Left forelimb (tissue), 1 donor: ENCODE data around the gene PRSS16.
"Not testable (repeated sequence)": the region's sequence is repeated elsewhere in the genome, so short reads cannot be mapped to it uniquely, and the experiment has no call there.

Experiments used
- DNase-seq: peaks from one replicate; pipeline ENCODE4 v3.0.0-alpha.2; 2018; ENCODE audit warnings: low spot score

The PRSS16 gene, protein sequence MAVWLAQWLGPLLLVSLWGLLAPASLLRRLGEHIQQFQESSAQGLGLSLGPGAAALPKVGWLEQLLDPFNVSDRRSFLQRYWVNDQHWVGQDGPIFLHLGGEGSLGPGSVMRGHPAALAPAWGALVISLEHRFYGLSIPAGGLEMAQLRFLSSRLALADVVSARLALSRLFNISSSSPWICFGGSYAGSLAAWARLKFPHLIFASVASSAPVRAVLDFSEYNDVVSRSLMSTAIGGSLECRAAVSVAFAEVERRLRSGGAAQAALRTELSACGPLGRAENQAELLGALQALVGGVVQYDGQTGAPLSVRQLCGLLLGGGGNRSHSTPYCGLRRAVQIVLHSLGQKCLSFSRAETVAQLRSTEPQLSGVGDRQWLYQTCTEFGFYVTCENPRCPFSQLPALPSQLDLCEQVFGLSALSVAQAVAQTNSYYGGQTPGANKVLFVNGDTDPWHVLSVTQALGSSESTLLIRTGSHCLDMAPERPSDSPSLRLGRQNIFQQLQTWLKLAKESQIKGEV

DNA sequence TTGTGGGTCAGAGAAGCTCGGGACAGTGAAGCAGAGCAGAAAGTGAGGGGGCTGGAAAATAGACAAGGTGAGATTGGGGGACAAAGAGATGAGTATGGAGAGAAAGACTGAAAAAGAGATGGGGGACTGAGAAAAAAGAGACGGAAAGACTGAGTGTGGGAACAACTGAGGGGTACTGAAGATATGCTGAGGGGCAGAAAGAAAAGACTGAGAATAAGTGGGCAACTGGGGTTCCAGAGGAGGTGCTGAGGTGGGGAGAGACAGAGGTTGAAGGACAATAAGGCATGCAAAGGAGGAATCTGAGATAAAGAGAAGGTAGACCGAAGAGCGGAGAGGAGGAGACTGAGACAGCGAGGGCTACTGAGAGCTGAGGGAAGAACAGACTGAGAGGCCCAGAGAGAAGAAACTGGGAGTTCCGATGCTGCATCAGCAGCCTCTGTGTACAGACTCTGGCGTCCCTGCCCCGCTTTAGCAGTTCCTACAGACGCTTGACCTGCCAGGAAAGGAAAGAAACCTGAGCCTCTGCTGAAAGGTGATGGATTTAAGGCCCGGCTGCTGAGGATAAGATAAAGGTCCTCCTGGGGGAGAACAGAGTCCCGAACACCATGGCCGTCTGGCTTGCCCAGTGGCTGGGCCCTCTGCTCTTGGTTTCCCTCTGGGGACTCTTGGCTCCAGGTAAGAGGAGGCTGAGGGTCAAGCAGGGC, at the start of gene PRSS16:
Gene PRSS16 (plus strand): TSS at position 569 of the 704 bp plus-strand sequence. CDS start 37 bp downstream, at position 606.
- no peak for DNase-seq

DNA sequence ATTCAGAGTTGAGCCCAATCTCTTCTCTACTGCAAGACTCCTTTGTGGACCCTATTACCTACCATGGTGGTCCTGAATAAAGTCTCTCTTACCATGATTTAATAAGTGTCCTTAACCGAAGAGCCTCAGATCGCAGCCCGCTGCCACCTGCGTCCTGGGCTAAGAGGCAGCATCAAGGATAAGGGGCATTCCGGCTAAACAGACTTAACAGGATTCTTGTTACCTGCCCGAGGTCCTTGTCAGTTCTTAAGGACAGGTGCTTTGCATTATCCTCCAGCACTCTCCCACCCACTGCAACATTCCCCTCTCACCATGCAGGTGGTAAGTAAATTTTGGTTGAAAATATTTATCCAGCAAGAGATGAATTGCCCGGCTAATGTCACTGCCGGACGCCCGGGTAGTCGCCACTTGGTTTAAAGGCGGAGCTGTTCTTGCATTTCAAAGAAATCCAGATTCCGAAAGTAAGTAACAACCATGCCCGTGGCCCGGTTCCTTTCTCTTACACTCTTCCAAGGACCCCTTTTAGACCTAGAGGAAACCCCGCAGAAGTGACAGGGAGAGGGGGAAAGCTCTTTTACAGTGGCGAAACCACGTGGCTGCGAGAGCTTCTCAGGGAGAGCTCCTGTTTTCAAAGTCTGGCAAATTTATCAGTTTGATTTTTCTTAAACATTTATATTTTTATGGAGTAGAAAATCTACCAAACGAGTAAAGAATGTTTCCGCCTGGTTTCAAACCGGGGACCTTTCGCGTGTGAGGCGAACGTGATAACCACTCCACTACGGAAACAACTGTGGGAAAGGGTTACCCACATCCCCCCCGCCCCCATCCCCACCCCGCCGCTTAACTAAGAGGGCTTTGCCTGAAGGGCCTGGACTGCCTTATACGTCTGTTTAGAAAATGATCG, 41.9 kb upstream of the PRSS16 start:
- no peak for DNase-seq

DNA sequence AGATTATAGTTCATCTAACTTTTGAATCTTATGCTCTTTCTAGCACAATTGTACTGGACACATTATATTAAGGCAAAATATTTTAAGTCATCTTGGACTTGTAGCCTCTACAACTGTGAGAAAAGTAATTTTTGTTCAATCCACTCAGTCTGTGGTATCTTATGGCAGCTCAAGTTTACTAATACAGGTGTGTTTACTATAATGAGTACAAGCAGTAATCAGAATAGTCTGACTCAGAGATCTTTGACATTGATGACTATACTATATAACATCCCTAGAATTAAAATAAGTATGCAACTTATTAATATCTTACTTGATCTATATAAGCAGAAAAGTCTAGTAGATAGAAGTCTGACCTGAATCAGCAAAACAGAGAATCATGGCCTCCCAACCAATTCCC, 40.7 kb upstream of the PRSS16 start:
- no peak for DNase-seq

DNA sequence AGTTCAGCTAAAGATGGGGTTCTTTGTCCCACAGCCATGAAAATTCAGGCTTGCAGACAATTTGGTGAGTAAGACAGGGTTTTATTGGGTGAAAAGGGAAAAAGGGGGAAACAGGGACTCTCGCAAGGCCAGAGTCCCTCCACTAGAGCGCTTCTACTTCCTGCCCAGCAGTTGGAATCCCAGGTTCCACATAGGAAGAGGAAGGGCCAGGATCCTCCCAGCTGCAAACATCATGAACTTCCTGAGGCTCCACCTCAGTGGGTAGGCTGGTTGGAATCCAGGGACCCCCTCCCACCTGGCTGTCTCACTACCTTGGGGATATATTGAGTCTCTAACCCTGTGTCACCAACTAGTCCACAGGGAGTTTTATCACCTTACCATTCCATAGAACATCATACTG, 39.5 kb upstream of the PRSS16 start:
- no peak for DNase-seq

DNA sequence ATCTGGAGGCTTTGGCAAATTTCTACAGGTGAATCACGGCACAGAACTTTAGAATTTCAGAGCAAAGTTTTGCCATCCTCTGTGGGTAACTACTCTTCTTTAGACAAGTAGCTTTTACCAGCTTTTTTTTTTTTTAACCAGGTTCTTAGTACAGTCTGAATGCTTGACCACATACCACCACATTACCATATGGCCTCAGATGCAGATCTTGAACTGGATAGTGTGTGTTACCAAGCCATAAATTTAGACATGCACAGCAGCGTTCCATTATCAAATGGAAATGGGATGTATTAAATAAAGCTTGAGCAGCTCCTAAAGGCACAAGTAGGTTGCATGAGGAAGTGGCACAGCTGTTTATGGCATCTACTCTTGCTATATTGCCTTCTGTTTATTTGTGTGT, 38.3 kb upstream of the PRSS16 start:
- no peak for DNase-seq

DNA sequence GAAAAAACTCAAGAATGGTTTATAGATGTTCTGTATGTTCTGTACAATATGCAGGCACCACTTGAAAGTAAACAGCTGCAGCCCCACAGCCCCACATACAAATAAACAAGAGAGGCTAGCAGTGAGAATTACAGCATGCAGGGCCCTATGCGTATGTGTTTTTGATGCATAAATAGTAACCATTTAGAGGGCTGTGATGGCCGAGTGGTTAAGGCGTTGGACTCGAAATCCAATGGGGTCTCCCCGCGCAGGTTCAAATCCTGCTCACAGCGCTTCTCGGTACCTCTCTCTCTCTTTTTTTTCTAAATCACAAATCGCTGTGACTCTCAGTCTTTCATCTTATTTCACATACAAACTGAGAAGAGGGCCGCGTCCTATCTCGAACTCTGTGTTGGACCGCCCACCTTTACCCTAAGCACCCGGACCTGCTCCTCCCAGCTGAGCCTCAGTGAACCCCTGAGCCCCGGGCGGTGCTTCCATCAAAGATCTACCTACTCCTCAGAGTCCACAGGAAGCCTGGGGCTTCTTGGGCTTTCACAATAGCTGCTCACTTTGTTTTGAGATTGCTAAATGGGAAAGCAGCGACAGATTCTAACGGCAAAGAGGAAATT, 37.7 kb upstream of the PRSS16 start:
- no peak for DNase-seq

DNA sequence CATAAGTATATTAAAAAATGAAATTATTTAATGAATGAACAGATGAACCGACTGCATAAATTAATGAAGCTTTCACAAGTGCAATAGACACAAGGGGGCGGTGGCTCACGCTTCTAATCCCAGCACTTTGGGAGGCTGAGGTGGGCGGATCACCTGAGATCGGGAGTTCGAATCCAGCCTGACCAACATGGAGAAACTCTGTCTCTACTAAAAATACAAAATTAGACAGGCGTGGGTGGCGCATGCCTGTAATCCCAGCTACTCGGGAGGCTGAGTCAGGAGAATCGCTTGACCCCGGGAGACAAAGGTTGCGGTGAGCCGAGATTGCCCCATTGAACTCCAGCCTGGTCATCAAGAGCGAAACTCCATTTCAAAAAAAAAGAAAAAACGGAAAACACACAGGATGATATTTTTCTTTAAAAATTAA, 34.4 kb upstream of the PRSS16 start:
- DNase-seq: not testable (repeated sequence)

DNA sequence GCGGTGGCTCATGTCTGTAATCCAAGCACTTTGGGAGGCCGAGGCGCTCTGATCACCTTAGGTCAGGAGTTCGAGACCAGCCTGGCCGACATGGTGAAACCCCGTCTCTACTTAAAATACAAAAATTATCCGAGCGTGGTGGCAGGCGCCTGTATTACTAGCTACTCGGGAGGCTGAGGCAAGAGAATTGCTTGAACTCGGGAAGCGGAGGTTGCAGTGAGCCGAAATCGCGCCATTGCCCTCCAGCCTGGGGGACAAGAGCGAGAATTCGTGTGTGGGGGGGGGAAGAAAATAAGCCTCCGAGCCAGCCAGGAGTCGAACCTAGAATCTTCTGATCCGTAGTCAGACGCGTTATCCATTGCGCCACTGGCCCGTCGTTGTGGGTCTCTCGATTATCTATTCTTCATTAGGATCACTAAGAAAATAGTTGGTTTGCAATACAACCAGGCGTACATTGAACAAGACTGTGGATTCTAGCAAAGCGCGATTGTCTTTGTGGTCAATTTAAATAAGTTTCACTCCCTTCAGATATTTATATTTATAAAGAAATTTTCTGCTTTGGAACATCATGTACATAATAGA, 33.9 kb upstream of the PRSS16 start:
- no peak for DNase-seq

DNA sequence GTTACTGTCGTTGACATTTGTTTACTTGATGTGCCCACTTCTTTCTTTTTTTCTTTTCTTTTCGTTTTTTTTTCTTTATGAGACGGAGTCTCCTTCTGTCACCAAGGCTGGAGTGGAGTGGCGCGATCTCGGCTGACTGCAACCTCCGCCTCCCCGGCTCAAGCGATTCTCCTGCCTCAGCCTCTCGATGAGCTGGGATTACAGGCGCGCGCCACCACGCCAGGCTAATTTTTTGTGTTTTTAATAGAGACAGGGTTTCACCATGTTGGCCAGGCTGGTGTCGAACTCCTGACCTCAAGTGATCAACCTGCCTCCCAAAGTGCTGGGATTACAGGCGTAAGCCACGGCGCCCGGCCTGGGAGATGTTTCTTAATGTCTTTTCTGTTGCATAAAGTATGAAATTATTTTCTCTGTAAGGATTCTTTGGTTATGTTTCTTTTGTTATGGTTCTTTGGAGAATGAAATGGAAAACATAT, 33.3 kb upstream of the PRSS16 start:
- no peak for DNase-seq

DNA sequence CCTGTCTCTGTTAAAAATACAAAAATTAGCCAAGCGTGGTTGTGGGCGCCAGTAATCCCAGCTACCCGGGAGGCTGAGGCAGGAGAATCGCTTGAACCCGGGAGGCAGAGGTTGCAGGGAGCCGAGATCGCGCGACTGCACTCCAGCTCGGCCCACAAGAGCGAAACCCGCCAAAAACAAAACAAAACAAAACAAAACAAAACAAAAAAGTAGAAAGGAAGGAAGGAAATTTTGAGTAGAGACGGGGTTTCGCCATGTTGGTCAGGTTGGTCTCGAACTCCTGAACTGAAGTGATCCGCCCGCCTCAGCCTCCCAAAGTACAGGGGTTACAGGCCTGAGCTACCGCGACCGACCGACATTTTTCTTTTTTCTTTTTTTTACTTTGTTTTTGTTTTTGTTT, 30.6 kb upstream of the PRSS16 start:
- DNase-seq: no peak

DNA sequence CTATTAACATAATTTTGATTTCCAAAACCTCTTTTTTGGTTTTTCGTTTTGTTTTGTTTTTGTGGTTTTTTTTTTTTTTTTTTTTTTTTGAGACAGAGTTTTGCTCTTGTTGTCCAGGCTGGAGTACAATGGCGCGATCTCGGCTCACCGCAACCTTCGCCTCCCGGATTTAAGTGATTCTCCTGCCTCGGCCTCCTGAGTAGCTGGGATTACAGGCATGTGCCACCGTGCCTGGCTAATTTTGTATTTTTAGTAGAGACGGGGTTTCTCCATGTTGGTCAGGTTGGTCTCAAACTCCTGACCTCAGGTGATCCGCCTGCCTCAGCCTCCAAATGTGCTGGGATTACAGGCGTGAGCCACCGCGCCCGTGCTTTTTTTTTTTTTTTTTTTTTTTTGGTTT, 24.5 kb upstream of the PRSS16 start:
- not testable (repeated sequence) for DNase-seq

DNA sequence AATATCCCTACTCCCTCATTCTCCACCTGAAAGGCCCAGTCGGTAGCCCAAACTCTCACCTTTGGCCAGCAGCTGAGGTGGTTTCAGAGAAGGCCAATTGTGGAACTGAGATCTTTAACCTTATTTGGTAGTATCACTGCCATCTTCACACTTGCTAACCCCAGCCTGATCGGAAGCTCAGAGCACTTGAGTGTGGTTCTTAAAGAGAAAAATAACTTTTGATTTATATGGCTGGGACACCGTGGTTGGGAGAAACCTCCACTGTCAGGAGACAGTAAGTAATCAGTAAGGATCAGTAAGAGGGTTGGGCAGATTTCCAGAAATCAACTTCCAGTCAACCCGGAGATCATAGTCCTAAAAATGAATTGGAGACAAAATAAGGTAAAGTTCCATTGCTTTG, 22.8 kb upstream of the PRSS16 start:
- DNase-seq: no peak

DNA sequence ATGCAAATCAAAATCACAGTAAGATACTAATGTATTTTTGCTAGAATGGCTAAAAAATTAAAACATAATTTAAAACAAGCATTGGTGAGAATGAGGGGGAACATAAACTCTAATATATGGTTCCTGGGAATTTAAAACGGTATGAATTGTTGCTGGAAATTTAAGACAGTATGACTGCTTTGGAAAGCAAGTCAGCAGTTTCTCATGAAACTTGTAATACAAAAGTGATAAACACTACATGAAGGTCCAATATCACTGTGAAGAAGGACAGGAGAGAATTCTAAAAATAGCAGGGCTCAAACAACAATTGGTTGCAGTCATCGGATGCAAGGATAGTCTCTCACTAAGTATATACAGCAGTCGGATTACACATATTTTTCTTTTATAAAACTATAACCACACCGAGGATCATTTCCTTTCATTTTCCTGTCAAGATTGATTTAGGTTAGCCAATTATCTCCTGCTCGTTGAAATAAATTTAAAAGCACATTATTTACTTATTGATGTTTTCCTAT, 18.5 kb upstream of the PRSS16 start:
- DNase-seq: no peak

DNA sequence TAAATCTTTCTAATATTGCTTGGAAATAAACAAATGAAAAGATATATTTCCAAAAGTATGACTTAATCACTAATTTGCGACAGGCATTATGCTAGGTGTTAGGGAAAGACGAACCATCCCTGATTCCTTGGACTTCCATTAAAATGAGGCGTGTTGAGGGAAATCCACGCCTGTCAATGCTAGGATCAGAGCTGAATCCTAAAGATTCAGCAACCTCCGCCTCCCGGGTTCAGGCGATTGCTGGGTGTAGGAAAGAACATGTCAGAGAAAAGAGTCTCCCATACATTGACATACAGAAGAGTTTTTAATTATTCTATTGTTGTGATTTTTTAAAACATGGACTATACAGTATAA, 16.8 kb upstream of the PRSS16 start:
- DNase-seq: no peak

DNA sequence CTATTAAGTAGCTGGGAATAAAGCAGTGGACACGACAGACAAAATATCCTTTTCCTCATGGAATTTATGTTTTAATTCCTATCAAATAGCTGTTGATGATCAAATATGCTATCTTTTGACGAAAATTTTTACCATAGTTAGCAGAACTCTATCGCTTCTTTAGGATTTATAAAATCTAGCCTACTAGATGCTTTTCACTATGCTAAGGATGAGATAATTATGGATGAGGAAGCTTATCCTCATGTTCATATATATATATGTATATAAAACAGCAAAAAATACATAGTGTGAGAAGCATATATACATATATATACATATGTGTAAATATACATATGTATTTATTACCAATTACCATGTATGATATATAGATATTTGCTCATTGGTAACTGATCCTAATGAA, 12.9 kb upstream of the PRSS16 start:
- DNase-seq: no peak

DNA sequence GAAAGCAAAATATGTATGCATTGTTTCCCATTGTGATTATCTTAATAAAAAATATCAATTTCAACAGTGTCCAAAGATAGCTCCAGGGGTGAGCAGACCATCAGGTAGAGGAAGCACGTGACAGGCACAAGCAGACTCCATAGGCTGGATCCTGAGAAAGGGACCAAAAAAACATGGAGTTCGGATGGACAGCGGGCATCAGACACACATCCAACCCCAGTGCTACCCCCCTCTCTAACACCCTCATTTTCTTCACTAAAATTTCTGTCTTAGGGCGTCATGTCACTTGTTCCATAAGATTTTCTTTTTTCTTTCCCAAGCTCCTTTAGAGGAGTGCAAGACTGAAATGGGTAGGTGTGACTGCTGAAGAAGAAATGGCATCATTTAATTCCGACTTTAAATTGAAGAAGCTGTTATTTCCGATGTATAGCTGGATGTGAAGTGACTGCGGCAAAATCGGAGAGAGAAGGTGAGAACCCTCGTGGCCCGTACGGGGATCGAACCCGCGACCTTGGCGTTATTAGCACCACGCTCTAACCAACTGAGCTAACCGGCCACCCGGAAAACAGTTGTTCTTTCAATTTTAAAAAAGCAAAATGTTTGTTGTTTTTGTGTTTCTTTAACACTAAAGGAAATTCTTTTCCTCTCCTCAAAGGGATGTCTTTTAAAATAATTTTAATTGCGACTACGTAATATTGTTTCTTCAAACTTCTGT, 10.3 kb upstream of the PRSS16 start:
- DNase-seq: no peak

DNA sequence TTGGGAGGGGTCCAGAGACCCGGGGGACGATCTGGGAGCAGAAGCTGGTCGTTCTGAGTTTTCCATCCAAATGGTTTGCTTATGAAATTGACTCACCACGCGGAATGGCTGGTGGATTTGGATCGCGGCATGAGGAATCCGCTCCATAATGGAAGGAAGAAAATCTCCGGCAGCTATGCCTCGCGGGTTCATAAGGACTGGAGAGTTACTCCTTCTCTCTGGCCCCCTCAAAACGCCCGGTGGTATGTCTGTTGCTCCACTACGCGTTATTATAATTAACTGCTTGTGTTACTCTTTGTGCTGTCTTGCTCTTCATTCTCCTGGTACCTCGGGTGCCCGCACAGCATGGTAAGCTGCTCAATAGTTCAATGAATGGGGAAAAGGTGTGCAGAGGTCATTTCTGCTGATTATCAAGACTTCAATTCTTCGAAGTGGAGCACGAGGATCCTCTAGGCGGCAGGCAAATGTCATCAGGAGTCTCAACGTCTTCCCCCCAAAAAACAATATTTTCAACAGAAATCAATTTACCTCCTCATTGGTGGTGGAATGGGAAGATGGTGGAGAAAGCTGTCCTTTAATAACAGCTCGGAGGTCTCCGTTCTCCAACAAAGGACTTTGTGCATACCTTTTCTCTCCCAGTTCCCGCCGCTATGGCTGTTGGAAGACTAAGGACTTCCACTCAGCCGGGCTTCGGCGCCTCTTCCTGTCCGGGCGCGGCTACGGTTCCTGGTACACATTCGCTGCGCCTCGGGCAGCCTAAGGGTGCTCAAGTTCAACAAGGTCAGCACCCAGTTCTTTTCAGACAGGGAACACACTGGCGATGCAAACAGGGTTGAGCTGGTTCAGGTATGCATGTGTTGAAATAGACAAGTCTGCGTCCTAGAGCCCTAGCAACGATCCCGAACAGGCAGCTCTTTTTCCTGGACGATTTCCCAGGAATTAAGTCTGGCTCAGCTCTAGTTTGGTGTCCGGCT, 9.2 kb upstream of the PRSS16 start:
- DNase-seq: no peak

DNA sequence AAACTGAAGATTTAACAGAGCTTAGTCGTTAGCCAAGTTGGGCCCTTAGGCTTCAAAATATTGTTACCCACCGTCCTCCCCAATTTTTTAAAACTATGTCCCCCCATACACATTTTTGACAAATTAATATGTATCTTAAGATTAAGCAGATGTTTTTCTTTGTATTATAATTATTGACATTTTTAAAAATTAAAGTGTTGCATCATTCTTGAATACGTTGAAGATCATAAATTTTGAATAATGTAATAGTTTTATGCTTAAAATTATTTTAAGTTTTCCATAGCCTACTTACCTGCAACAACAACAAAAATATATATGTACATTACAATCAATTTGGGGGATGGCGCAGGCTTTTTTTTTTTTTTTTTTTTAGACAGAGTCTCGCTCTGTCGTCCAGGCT, 8.2 kb upstream of the PRSS16 start:
- DNase-seq: no peak

DNA sequence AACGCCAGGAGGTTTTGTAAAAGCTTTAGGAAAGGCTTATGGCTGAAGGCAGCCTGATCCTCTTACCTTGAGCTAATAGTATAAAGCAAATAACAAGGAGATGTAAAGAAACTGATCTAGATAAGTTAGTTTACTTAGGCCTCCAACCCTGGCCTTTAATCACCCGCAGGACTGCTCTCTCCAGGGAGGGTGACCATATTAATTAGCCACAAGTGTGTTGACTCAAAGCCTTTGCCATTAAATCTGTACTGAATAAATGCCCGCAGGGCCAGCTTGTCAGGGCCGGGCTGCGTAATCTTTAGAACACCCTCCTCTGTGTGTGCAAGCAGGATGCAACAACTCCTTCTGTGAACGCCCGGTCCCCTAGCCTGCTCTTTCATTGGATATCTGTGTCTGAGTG, 6.1 kb upstream of the PRSS16 start:
- no peak for DNase-seq
